GM06990 (cell line): Measurements from ENCODE around the gene ALDH5A1.

Experiments
- DNase-seq: peaks from one replicate; pipeline ENCODE4 v3.0.0-alpha.2; 2011; ENCODE audit not compliant: insufficient read length; ENCODE audit errors: extremely low read depth
- H3K27me3 ChIP-seq: replicated peaks from 2 replicates; pipeline ENCODE4 v1.6.0; 2011; ENCODE audit warnings: low read length; ENCODE audit not compliant: control insufficient read depth, insufficient read depth
- H3K36me3 ChIP-seq: 2 replicates; pipeline ENCODE4 v1.5.1; 2011; ENCODE audit warnings: low read length; ENCODE audit not compliant: control insufficient read depth, insufficient read depth
- H3K4me3 ChIP-seq: replicated peaks from 2 replicates; pipeline ENCODE4 v1.5.1; 2011; ENCODE audit warnings: low read depth, mild to moderate bottlenecking, control low read depth, low read length
- CTCF ChIP-seq: IDR thresholded peaks from 2 replicates; pipeline ENCODE4 v1.5.1; 2011; ENCODE audit warnings: low read length, control low read depth, mild to moderate bottlenecking, inconsistent platforms; ENCODE audit not compliant: insufficient read depth, poor library complexity, severe bottlenecking

ALDH5A1 gene

GRCh38 chr6:24539416-24539815 is 44.6 kb downstream of the ALDH5A1 start:
- H3K27me3 ChIP-seq = no peaks in the 10 kb centered on the region
- TF ChIP-seq CTCF = no peak
- no peaks in the 10 kb centered on the region for H3K36me3 ChIP-seq
- H3K4me3 ChIP-seq = no peak overlapping the region
- no peak for DNase-seq

GRCh38 chr6:24540197-24540596 is 45.4 kb downstream of the ALDH5A1 start:
- DNase-seq = no peak
- TF ChIP-seq CTCF = no peak
- Histone ChIP-seq H3K27me3 (no peaks in the 10 kb centered on the region), H3K4me3 (no peak overlapping the region), H3K36me3 (no peaks in the 10 kb centered on the region)

DNA sequence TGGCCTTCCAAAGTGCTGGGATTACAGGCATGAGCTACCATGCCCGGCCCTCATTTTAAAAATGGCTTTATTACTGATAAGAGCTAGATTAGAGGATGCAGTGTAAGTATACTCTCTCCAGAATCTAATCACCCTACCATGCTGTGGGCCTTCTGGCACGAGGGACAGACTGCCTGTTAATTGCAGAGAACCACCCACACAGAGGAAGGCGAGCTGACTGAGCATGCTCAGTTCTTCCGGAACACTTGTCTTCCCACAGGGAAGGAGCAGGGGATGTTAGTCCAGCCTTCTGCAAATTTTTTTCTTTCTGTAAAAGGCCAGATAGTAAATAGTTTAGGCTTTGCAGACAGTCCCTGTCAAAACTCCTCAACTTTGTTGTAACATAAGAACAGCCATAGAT is 48.9 kb downstream of the ALDH5A1 start:
- no peak for TF ChIP-seq CTCF
- no peaks in the 10 kb centered on the region for H3K27me3 ChIP-seq
- H3K36me3 ChIP-seq = no peaks in the 10 kb centered on the region
- H3K4me3 ChIP-seq = no peak overlapping the region
- DNase-seq = no peak

- H3K27me3 ChIP-seq = no peaks in the 10 kb centered on the region
- H3K36me3 ChIP-seq = no peaks in the 10 kb centered on the region
- H3K4me3 ChIP-seq = no peak overlapping the region
- no peak for TF ChIP-seq CTCF
- no peak for DNase-seq
These were observed 50.4 kb downstream of the ALDH5A1 start for GRCh38 chr6:24545183-24545582.

- no peak for DNase-seq
- no peaks in the 10 kb centered on the region for H3K36me3 ChIP-seq
- H3K27me3 ChIP-seq = no peaks in the 10 kb centered on the region
- H3K4me3 ChIP-seq = no peak overlapping the region
- no peak for TF ChIP-seq CTCF
These were observed 50.9 kb downstream of the ALDH5A1 start for GRCh38 chr6:24545691-24546090.

- no peak for DNase-seq
- Histone ChIP-seq H3K36me3 (no peaks in the 10 kb centered on the region), H3K4me3 (no peak overlapping the region), H3K27me3 (no peaks in the 10 kb centered on the region)
- no peak for TF ChIP-seq CTCF
These were observed 51.7 kb downstream of the ALDH5A1 start for GRCh38 chr6:24546439-24546838.
